Stimulated activated CD4-positive, alpha-beta T cell treated with anti-CD3 and anti-CD28 coated beads, Interleukin-15, amount 100 ng/mL, for 48 hours (primary cell): ENCODE measurements around the gene BCL11B.
"Not testable (repeated sequence)": the region's sequence is repeated elsewhere in the genome, so short reads cannot be mapped to it uniquely, and the experiment has no call there.

Source experiments
- DNase-seq, 2 donors: peaks; one replicate each; pipeline ENCODE4 v3.0.0-alpha.2; 2020; ENCODE audit warnings: low read depth in 2 of 2

Gene BCL11B

DNA sequence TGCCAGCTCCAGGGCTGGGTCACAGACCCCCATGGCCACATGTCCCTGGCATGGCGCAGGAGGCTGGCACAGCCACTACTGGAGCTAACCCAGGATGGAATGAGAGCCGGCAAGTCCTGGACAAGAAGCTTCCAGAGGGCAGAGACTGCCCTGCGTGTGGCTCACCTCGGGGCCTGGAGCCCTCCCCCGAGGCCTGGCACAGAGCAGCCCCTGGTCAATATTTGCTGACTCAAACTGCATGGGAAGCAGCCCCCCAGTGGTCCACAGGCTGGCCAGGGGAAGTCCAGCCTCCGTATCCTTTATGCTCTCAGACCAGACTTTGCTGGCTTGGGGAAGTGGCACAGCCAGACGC, 71.4 kb downstream of the BCL11B start:
- DNase-seq: no peak

DNA sequence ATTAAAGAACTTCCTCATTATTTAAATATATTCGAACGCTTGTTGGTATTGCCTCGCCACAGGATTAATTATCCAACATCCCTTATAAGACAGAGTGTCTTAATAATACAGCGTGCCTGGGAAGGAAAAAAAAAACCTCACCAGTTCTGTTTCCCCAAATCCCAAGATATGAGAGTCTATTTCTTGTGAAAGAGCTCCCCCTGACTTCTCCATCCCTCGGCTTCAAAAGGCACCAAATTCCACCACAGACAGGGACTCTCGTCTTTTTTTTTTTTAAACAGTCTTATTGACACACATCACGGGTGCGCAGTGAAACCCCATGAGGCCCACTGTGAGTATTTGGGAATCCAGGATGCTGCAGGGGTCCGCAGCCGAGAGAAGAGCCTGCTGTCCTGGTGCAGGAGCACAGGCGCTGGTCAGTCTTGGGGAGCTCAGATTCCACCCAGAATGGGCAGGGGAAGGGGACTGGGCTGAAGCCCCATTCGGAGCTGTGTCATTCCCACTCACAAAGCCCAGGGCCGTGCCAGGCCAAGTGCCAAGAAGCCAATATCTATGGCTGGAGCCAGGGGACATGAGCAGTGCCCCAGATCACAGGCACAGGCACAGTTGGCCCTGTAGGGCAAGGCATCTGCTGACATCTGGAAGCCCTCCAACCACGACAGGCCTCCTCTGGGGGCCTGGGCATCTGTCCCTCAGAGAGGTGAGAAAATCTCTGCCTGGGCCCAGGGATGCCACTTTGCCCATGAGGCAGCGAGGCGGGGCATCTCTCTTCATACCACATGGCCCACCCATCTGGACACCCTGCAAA, 71.9 kb downstream of the BCL11B start:
- DNase-seq: no peak

DNA sequence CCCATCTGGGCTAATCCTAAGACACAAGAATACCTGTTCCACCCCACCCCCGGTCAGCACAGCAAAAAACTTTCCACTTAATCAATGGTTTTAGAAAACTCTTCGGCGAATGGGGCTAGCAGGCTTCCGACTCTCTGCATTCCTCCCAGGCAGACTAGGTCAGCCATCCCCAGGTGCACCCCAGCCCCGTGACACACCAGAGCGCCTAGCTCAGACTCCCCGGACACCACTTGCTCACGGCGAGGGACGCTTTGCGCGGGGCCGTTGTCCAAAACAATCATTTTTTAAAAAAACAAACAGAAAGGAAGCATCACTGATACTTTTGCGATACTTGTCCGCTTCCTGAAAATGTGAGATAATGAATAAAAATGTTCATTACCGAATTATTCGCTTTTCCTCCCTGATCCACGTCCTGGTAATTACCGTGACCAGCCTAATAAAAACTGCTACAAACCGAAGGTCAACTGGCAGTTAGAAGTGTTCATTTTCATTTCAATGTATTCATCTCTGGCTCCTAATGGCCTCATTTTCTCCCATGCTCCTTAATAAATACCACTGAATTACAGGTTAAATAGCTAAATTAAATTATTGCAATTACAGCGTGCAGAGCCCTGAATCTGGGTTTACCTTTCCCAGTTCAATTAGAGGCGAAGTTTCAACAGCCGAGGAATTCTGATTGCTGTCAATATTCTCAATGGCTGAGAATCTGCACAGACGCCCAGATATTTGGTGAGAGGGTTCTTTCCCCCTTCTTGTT, 73.1 kb downstream of the BCL11B start:
- DNase-seq: no peak

DNA sequence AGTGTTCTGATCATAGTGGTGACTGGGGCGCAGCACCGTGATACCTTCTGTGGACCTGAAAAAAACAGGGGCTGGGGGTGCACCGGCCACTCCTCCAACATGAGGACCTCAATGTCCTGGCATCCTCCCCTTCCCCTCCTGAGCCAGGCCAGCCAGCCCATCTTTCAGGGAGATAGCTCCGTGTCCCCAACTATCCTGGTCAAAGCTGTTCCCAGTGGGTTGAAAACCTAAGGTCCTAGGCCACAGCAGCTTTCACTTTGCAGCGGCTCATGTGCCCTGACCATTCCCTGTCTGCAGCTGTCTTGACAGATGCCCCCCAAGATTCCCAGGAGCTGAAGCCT, 75.7 kb downstream of the BCL11B start:
- DNase-seq: no peak

DNA sequence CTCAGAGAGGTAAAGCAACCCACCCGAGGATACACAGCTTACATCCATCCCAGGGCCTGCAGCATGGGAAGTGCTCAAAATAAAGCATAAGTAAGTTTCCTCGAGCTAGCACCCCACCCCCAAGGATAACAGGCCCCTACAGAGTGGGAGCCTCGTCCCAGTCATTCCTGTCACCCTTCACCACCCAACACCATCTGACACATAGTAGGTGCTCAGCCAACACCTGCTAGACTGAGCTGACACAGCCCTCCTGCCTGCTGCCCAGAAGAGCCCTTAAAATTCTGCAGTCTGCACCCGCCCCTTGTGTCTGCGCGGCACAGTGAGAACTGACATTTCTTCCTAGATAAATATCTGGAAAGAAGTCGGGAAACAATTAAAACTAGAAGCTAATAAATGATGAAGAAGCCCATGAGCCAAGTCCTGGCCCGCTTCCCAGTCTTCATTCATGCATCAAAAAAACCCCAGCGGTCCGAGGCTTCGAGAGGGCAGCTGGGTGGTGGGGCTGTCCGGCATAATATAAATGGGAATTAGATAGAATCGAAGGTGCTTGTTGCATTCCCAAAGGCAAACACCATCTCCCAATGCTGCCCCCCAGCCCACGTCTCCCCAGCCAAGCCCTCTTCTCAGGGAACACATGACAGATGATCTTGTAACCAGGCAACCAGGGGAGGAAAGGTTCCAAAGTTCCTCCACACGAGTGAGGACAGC, 76.2 kb downstream of the BCL11B start:
- DNase-seq: no peak

DNA sequence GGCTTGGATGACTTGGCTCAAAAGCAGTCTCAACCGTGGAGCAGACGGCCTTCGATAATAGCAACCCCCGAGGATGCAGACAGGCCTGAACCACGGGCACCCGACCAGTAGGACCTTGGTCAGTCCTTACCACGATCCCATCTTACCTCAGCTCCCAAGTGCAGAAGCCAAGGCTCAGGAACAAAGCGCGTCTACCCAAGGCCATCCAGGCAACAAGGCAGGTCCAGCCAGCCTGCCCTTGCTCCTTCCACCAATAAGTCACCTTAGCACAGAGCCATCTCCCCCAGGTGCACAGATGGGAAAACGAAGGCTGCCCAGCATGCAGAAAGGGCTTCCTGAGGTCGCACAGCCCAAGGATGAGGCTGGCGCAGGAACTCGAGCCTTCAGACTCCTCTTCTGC, 77.3 kb downstream of the BCL11B start:
- no peak for DNase-seq

DNA sequence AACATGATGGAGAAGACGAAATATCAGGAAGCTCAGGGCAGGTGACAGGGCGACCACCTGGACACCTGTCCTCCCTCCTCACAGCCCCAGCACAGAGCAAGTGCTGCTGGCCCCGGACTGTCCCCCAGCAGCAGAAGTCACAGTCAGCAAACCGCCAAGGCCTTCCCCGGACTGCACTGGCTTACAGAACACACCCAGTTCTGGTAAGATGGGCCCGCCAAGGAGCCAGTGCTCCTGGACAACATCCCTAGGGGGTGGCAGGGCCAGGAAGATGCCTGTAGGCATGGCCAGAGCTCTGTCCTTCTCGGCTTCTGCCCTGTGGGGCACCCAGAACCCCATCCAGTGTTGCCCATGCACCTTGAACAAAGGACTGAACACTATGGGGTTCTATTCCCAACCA, 77.9 kb downstream of the BCL11B start:
- no peak for DNase-seq

DNA sequence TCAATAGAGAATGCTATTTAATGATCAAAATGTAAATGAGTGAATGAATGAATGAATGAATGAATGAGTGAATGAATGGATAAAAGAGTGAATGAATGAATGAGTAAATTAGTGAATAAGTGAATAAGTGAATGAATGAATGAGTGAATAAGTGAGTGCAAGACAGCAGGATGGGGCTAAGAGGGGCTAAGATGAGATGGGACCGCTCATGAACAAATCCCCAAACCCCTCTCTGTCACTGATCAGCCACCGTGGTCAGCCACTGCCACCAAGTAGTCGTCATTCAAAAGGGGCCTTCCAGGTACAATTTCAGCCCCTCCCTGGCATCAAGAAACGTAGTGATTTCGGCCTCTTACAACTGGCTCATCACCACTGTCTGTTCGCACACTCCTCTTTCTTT, 79.2 kb downstream of the BCL11B start:
- DNase-seq: no peak

DNA sequence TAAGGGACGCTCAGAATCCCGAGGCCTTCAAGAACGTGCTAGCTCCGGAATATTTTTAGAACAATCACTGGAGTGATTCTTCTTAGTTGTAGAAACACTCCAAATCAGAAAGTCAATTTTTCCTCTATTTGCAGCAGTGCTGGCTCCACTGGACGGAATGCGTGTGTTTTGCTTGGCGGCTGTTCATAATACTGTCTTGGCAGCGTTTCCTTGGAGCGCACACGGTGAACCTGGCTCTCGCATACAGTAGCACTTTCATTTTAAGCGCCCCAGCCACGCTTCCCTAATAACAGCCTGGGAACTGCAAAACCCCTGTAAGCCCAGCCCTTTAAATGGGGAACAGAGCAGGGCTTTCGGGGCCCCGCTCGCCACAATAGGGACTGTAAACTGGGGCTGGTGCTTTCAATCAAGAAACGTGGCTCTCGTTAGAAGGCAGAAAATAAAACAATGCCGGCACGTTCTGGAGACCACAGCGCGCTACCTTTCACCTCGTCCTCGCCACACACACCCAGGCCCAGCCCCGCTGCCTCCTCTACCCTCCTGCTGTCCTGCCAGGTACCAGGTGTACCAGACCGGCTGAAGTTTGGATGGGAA, 79.9 kb downstream of the BCL11B start:
- no peak for DNase-seq

DNA sequence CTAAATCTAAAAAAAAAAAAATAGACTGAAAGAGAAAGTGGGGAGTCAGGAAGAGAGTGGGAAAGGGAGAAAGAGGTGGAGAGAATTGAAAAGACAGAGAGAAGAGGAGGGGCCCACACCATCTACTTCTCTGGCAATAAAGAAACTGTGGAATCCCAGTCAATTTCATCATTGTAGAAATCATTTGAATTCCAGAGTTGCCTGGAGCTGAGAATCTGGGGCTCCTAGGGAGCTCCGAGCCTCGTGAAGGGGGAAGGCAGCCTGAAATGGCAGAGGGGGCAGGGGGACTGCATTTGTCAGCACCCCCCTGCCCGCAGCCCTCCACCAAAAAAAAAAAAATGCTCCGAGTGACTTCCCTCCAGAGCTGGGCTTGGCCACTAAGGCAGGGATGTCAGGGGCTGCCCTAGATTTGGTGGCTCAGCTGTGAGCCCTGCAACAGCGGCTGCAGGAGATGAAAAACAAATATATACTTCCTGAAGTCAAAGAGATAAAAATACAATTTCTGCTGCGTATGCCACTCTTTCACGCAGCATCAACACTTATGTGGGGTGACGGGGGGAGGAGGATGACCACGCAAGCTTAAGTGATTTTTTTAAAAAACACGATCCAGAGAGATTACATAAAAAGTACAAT, 80.5 kb downstream of the BCL11B start:
- DNase-seq: no peak

DNA sequence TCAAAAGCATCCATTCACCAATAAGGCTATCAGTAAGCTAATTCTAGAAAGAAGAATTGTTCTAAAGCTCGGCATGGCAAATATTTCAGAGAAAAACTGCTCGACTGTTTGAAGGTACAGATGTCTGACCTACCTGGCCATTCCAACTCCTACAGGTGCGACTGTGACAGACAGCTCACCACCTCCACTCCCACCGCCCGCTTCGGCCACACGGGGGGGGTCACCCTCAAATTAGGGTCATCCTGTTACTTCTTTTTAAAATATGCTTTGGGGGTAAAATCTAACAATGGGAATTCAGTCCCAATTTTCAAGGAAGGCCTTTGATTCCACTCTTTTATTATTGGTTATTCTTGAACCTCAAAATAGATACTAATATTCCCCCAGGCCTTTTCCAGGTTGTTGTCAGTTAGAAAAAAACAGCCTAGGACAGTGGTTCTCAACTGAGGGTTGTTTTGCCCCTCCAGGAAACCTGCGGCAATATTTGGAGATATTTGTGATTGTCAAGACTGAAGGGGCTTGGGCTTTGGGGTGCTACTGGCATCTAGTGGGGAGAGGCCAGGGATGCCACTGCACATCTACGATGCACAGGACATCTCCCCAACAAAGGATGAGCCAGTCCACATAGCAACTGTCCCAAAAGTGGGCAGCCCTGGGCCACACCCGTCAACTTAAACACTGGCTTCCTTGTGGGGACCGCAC, 81.2 kb downstream of the BCL11B start:
- no peak for DNase-seq

DNA sequence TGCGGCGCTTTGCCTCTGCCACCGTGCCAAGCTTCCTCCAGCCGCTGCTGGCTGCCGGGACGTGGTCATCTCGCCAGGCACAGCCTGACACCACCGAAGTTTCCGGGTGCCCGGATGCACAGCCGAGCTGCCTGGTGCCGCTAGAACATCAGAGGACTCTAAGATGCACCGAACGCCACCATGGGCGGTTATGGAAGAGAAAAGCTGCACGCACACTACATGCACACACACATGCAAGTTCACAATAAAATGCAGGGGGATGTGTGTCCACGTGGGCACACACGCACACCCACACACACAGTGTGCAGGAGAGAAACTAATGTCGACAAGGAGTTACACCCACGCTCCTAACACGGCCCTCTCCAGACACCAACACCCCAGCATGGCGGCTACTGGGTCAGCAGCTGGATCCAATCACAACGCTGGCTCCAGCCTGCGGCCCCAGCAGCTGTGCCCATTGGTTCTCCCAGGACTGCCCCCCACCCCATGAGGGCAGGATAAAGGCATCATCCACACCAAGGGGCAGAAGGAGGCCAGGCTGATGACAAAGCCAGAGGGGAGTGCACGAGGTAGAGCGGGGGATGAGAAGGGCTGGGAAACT, 82.7 kb downstream of the BCL11B start:
- DNase-seq: no peak

DNA sequence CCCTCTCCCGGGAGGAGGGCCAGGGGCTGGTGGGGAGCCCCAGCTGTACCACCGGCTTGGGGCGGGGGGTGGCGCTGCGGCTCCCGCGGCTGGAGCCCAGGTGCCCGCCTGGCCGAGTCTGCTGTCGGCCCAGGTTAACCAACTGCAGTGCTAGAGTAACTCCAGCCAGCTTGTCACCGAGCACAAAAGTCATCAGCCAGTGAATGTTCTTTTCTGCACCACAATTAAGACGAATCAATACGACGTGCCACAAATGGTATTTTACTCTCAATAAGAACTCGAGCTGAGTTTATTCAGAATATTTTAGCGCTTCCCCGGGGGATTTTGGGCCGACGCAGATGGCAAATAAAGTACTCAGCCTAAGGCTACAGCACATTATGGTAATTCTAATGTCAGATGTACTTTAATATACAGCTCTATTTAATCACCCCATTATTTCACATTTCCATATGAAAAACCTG, 83.2 kb downstream of the BCL11B start:
- no peak for DNase-seq

DNA sequence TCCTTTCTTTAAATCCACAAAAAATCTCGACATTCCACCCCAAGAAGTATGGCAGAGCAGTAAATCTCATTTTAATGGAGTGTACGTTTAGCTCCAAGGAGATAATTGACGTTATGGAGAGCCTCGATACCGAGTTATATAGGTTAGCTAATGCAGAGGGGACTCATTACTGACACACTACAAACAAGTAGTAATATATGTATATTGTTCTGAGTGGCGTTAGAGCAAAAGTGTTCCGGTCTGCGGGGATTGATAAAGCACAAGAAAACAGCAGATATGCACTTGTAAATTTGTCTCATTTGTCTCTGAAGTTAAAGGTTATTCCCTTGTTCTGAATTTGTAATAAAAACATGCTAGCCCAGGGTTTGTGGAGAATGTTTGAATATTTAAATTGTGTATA, 84.1 kb downstream of the BCL11B start:
- DNase-seq: no peak

DNA sequence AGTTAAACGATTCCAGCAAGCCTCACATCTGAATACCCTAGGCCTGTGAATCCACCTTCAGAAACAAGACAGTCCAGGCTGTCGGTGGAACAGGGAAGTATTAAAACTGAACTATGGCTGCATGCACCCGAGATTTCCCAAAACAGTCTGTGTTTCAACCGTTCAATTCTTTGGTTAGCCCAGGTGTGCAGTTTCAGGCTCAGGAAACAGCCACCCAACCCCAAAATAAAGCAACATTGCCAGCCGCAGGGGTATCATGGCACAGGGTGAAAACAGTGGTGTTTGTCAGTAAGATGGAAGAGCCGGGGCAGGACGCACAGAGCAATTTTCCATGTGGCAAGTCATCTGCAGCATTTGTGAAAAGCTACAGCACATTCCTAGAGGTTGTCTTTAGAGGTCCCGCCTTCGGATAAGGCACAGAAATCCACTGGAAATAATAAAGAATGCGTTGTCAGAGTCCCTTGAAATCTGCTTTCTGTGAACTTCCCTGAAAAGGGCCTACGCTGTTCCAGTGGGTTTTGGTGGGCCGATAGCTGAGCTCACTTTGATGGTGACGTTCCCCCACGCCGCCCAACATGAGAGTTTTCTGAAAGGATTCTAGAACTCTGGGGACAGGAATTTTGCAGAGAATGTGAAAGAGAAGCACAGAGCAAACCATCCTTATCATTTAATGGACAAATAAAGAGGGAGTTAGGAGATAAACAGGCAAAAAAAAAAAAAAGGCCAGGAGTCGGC, 84.9 kb downstream of the BCL11B start:
- DNase-seq: no peak

DNA sequence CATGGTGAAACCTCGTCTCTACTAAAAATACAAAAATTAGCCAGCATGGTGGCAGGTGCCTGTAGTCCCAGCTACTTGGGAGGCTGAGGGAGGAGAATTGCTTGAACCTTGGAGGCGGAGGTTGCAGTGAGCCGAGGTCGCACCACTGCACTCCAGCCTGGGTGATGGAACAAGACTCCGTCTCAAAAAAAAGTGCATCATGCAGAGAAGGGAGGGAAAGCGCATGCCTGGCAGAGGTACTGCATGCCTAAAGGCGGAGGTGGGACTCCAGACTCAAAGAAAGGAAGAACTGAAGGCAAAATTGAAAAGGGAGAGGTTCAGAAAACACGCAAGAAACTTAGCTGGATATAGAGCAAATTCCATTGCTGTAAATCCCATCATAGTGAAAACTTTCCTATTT, 85.7 kb downstream of the BCL11B start:
- not testable (repeated sequence) for DNase-seq

DNA sequence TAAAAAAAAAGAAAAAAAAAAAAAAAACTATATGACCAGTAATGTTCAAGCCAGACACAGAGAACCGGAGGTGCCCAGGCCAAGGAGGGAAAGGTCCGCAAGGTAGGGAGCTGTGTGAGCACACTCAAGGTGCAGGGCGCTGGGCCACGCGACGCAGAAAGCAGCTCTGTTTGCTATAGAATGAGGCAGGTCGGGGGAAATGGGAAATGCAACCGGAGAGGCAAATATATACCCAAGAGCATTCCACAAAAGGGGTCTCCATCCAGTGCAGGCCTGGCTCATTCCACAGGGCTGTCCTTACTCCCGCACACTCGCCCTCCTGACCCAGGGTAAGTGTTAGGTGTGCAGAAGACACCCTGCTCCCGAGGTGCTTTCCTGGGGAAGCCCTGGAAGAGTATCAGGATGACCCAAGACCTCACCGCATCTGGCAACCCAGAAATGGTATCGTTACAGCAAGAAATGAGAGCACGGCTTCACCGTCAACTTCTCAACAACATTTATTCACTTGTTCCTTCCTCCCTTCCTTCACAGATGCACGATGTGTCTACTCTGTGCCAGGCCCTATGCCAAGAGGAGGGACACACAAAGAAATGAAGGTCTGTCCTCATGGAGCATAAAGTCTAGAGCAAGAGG, 86.4 kb downstream of the BCL11B start:
- no peak for DNase-seq

DNA sequence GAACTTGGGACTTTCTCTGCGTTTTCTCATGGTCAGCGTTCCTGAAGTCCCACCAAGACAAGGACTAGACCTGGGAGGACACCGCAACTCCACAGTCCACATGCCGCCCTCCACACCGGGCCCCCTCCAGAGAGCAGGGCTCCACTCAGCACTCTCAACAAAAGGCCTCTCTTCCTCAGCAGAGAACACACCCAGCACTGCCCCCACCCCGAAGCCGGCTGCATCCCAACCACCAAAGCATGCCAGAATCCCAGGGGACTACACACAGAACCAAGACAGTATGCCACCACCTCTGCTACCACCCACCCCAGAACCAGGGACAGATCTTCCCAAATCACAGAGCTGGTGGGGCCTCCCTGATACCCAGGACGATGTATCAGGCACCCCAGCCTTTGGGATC, 88.3 kb downstream of the BCL11B start:
- DNase-seq: no peak

DNA sequence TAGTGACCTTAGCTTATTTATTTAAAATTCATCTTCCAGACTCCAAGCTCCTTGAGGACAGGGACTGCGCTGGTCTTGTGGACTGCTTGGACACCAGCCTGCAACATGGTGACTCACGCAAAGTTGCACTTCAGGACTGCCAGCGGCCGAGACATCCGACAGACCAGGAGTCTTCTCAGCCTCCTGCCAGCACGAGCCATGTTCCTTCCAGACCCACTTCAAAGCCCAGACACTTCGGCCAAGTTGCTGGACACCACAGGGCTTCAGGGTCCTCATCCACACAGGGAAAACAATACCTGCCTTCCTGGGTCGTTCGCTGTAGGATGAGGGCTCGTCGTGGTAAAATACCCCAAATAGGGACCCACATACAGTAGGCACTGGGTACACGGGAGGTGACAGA, 88.7 kb downstream of the BCL11B start:
- DNase-seq: no peak
